Raji (cell line): ENCODE measurements around the gene TRAPPC2B.

Experiments used
- POLR2A ChIP-seq: IDR thresholded peaks from 2 replicates; pipeline ENCODE4 v1.6.1; 2011; ENCODE audit warnings: low read depth, low read length, control low read depth; ENCODE audit not compliant: insufficient read depth

TRAPPC2B gene

DNA sequence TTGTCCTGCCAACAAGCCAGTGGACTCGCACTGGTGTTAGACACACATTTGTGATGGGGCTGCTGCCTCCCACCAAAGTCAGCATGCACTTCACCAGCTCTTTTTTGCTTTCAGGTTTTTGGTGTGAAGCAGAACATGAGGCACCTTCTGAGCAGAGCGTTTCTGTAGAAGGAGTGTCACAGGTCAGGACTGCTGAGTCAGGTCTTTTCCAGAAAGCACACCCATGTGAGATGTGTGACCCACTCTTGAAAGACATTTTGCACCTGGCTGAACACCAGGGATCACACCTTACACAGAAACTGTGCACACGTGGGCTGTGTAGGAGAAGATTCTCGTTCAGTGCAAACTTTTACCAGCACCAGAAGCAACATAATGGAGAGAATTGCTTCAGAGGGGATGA lies 7.4 kb upstream of the TRAPPC2B start:
- no peak for TF ChIP-seq POLR2A

DNA sequence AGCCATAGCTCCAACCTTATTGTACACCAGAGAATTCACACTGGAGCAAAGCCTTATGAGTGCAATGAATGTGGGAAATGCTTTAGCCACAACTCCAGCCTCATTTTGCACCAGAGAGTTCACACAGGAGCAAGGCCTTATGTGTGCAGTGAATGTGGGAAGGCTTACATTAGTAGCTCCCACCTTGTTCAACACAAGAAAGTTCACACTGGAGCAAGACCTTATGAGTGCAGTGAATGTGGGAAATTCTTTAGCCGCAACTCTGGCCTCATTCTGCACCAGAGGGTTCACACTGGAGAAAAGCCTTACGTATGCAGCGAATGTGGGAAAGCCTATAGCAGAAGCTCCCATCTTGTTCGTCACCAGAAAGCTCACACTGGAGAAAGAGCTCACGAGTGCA lies 5.9 kb upstream of the TRAPPC2B start:
- no peak for TF ChIP-seq POLR2A

DNA sequence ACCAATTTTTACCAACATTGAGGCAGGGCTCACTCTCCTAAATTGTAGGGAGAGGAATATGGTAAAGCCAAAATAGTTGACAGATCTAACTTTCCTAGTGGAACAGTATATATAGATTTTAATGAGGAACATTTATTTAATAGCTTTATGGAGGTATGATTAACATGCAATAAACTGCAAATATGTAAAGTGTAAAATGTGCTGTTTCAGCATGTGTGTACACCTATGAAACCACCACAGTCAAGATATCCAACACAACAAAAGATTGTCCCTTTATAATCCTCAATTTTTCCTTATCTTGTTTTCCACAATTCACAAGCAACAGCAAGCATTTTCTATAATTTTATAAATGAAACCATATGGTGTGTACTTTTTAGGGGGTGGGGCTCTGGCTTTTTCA lies 4.1 kb upstream of the TRAPPC2B start:
- TF ChIP-seq POLR2A: no peak

DNA sequence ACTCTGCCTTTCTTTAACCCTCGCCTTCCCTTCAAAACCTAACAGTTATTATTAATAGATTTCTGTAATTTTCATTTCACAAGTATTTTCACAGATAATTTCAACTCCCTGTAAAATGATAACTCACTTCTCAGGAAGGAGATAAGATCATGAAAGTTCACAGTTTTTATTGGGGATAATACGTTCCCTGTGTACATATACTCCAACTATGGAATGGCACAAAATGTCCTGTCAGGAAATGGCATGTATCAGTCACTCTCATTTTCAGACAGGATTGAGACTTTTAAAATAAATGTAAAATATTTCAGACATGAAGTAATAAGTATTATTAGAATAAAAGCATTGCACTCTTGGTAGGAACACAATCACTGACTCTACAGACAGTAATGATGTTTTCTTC lies 932 bp upstream of the TRAPPC2B start:
- no peak for TF ChIP-seq POLR2A

DNA sequence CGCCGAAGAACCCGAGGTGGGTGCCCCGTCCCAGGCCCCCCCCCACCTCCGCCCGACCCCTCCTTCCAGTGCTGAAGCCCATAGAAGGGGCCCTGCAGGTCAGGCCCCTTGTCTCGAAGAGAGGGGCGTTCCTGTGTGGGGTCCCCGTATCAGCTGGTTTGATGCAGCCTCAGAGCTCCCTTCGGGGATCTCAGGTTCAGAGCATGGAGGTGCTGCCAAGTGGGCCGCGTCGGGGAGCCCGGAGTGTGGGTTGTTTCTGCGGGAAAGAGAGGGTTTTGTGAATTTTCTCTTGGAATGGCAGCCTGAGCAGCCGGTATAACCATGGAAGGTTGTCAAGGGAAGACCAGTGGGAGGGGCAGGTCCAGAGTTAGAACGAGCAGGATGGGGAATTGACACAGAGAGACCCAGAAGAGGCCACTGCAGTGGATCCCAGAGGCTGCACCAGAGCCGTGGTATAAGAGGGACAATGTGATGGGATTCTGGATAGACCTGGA lies 384 bp downstream of the TRAPPC2B start:
- no peak for TF ChIP-seq POLR2A

DNA sequence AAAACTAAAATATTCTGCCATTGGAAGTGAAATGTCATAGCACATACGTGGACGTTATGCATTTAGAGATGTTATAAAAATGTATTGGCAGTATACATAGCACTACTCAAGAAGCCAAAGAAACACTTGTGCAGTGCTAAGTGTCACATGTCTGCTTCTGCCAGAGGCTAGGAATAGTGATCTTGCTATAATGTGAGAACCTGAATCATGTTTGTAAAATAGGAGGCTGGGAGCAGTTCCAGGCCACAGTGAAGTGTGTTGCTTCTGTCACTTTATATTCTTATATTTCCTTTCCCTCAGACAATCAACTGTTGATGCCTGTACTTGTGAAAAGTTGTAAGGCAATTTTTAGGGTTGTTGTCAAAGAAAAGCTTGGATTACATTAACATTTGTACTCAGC lies 3.4 kb downstream of the TRAPPC2B start:
- no peak for TF ChIP-seq POLR2A

DNA sequence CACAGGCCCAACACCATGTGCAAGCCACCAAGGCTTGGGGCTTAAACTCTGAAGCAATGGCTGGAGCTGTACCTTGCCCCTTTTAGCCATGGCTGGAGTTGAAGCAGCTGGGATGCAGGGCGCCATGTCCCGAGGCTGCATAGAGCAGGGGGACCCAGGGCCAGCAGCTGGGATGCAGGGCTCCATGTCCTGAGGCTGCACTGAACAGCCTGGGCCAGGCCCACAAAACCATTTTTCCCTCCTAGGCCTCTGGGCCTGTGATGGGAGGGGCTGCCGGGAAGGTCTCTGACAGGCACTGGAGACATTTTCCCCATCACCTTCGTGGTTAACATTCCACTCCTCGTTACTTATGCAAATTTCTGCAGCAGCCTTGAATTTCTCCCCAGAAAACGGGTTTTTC lies 10.8 kb downstream of the TRAPPC2B start:
- no peak for TF ChIP-seq POLR2A

DNA sequence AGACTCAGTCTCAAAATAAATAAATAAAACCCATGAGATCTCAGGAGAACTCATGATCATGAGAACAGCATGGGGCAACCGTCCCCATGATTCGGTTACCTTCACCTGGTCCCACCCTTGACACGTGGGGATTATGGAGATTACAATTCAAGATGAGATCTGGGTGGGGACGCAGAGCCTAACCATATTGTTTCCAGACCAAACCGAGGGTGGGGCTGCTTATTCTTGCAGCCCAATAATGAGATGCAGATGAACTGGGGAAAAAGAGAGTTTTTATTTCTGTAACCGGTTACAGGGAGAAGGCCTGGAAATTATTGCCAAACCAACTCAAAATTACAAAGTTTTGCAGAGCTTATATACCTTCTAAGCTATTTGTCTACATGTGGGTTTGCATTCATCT lies 12.8 kb downstream of the TRAPPC2B start:
- no peak for TF ChIP-seq POLR2A

DNA sequence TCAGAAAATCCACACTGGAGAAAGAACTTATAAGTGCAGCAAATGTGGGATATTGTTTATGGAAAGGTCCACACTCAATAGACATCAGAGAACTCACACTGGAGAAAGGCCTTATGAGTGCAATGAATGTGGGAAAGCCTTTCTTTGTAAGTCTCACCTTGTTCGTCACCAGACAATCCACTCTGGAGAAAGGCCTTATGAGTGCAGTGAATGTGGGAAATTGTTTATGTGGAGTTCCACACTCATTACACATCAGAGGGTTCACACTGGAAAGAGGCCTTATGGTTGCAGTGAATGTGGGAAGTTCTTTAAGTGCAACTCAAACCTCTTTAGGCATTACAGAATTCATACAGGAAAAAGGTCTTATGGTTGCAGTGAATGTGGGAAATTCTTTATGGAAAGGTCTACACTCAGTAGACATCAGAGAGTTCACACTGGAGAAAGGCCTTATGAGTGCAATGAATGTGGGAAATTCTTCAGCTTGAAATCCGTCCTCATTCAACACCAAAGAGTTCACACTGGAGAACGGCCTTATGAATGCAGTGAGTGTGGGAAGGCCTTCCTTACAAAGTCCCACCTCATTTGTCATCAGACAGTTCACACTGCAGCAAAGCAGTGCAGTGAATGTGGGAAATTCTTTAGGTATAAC lies 14.3 kb downstream of the TRAPPC2B start:
- no peak for TF ChIP-seq POLR2A

DNA sequence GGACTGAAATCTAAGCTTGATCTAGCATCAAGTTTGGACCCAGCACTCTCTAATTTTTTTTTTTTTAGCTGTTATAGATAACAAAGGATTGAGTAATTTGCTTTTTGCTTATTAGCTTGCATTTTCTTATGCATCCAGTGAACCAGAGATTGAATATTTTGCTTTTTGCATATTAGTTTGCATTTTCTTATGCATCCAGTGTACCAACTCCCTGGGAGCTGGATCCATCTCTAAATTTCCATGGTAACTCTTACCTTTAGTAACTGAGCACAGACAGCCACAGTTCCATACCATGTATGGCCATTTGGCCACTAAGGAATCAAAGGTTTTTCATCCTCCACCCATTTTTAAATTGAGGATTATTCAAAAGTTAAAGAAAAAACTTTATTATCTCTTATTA lies 17.6 kb downstream of the TRAPPC2B start:
- no peak for TF ChIP-seq POLR2A

DNA sequence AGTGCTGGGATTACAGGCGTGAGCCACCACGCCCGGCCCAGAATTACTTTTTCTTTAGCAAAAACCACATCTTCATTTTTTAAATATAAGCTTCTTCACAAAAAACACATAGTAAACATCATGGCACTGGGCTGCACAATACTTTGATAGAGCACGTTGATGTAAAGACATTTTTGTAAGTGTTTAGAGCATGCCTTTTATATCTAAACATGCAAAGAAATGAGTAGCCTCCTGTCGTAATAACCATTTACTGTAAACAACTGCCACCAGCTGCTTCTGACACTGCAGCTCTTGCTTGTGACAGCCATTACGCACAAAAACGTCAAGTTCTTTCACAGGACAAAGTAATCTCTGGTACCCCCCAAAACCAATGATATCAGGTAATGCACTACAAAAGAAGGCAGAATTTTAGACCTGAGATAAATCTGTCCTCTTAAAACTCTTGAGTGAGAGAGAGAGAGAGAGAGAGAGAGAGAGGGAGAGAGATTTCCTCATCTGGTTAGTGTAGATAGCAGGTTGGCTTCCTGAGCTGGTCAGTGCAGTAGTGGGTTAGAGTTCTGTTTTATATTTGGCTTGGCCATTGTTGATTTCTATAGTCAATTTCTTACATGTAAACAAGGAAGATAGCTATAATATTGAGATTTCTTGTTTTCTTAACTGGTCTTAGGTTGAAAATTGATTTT lies 19.6 kb downstream of the TRAPPC2B start:
- TF ChIP-seq POLR2A: no peak

DNA sequence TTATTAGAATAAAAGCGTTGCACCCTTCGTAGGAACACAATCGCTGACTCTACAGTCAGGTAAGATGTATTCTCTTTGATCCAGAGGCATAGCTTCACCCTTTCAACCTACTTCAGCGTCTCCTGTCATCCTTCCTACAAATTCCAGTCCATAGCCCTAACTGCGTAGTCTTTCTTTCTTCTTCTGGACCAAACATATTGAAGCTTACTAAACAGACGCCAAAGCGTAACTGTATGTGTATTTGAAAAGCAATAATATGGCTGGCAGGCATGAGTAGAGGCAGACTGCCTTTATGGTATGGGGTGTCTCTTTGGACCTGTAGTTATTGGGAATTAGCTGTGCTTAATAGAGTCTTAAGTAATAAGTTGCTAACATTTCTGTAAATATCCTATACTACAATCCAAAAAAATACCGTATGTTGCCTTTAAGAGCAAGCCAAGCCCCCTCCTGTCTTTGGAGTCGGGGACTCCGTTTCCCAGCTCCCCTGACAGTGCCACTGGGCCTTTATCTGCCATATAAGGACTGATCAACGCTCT lies 25.9 kb downstream of the TRAPPC2B start:
- TF ChIP-seq POLR2A: 0 out of 2 replicates have a peak, but pooled peaks have one; percentile 23

DNA sequence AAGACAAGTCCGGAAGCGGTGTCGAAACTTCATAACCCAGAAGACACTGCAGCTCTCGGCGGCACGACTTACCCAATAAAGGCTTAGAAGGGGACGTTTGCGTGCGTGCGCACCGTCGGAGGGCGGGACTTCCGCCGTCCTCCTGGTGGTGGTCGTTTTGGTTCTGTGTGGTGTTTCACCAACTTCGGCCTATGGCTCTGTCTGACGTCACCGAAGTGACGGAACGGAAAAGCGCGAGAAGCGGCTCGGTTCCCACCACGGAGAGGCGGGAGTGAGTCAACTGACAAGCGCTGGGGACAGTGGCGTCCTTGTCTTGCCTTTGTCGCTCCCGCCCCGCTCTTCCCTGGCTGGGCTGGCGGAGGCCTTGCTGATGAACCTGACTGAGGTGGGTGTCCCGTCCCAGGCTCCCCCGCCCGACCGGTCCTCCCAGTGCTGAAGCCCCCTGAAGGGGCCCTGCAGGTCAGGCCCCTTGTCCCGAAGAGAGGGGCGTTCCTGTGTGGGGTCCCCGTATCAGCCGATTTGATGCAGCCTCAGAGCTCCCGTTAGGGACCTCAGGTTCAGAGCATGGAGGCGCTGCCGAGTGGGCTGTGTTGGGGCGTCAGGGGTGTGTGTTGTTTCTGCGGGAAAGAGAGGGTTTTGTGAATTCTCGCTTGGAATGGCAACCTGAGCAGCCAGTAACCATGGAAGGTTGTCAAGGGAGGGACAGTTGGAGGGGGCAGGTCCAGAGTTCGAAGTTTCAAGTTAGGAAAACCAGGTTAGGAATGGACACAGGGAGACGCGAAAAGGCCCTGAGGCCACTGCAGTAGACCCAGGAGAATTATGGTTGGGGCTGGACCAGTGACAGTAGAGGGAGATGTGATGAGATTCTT lies 26.6 kb downstream of the TRAPPC2B start, which contains the start of gene ZNF548:
Gene ZNF548, plus strand, starts transcription at position 125 of the 869 bp plus-strand sequence. Its CDS starts 246 bp downstream, at position 371.
- 0 out of 2 replicates have a peak, but pooled peaks have one; percentile 8 for TF ChIP-seq POLR2A

DNA sequence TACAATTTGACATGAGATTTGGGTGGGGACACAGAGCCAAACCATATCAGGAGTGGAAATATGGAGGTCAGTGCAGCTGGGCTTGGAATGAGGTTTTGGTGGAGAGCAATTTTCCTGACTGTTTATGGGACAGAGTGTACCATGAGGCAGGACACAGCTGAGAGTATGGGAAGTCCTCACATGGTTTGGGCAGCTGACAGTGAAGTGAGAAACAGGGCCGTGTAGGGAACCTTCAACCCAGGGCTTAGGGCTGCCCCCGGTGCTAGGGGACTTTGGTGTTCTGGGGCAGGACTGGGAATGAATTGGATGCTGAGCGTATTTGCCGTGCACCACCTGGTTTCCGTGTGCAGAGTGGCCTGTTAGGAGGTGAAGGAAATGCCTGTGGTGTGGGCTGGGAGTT lies 32.4 kb downstream of the TRAPPC2B start:
- no peak for TF ChIP-seq POLR2A

DNA sequence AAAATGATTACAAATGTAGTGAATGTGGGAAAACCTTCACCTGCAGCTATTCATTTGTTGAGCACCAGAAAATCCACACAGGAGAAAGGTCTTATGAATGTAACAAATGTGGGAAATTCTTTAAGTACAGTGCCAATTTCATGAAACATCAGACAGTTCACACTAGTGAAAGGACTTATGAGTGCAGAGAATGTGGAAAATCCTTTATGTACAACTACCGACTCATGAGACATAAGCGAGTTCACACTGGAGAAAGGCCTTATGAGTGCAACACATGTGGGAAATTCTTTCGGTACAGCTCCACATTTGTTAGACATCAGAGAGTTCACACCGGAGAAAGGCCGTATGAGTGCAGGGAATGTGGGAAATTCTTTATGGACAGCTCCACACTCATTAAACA lies 35.5 kb downstream of the TRAPPC2B start:
- TF ChIP-seq POLR2A: no peak

DNA sequence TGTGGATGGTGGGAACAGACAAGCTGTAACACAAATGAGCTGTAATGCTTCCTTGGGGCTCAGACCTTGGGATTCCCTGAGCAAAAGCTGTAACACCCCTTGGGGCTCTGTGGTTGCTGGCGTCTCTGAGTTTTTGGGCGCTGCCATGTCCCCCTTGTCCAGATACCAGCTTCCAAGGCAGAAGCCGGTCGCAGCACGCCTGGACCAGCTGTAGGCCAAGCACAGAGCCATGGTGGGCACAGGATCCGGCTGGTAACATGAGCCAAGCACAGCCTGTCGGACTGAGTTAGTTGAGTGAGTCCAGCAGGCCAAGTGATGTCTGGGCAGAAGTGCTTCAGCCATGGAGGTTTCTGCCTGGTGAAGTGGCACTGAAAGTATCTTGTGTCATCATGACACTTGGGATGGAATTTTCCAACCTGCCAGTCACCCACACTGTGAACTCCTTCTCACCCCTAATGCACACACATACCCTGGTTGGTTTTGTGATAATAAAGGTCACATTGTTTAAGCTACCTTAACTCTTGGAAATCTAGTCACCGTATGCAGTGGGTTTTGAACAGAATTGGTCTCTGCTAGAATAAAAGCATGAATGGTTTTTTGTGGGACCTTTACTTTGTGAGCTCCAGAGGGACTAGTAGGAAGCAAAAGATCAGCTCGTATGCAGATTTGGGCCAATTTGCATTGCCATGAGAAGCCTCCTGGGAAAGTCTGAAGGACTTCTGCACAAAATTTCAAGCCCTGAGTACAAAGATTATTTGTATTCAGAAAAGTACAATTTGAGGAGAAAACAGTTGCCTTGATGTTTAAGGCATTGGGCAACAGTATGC lies 40.6 kb downstream of the TRAPPC2B start:
- no peak for TF ChIP-seq POLR2A
